Measurements from ENCODE around the gene BPIFB2. TPM values are rescaled to one million over a fixed set of nuclear protein-coding genes. Genes with fewer than 3 reads are reported as not detected.

Gene BPIFB2
- total and polyA plus RNA-seq, 9 donors: 0.26 TPM; not detected in 8

DNA sequence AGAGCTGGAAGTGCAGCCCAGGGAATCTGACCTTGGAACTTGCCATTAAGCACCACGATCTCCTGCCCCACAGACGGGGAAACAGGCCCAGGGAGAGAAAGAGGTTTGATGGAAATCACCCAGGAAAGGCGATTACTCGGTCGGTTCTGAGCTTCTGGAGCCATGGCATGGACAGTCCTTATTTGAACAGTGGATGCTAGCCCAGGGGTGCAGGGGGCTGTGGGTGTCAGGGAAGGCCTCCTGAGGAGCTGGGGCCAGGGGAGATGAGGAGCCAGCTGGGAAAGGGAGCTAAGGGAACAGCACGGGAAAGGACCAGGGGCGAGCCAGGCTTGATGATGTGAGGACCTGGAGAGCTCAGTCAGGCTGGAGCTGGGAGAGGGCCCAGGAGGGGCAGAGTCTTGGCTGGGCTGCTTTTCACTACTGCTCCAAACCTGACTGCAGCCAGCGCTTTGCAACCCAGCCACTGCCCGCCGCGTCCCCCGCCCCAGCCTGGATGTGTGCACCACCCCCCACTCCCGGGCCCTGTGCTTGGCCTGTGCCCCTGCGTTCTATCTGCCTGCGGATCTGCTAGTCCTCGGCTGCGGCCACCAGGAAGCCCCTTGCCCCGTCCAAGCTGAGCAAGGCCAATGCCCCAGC, 21.1 kb upstream of the BPIFB2 start:
- no peak overlapping the region for H3K4me3 ChIP-seq
- H3K9me3 ChIP-seq: no peaks in the 10 kb centered on the region
- DNase-seq: no peak
- 62 to 73% (median 68%) methylated on average over 17 to 18 of the region's 18 CpGs for WGBS, 3 donors
- H3K4me1 ChIP-seq (ENCODE audit: insufficient read depth): no peaks in the 10 kb centered on the region
- intact Hi-C loops (cut with DNase I): no loop called here
- no peak overlapping the region for H3K27ac ChIP-seq
- TF ChIP-seq EP300 (IDR thresholded peaks at IDR 0.05) (no peak), POLR2A (IDR thresholded peaks at IDR 0.05) (no peak)
- TF ChIP-seq, protein P1, sequence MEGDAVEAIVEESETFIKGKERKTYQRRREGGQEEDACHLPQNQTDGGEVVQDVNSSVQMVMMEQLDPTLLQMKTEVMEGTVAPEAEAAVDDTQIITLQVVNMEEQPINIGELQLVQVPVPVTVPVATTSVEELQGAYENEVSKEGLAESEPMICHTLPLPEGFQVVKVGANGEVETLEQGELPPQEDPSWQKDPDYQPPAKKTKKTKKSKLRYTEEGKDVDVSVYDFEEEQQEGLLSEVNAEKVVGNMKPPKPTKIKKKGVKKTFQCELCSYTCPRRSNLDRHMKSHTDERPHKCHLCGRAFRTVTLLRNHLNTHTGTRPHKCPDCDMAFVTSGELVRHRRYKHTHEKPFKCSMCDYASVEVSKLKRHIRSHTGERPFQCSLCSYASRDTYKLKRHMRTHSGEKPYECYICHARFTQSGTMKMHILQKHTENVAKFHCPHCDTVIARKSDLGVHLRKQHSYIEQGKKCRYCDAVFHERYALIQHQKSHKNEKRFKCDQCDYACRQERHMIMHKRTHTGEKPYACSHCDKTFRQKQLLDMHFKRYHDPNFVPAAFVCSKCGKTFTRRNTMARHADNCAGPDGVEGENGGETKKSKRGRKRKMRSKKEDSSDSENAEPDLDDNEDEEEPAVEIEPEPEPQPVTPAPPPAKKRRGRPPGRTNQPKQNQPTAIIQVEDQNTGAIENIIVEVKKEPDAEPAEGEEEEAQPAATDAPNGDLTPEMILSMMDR (IDR thresholded peaks at IDR 0.05): no peak
- no peaks in the 10 kb centered on the region for H3K27me3 ChIP-seq
- no peaks in the 10 kb centered on the region for H3K36me3 ChIP-seq

DNA sequence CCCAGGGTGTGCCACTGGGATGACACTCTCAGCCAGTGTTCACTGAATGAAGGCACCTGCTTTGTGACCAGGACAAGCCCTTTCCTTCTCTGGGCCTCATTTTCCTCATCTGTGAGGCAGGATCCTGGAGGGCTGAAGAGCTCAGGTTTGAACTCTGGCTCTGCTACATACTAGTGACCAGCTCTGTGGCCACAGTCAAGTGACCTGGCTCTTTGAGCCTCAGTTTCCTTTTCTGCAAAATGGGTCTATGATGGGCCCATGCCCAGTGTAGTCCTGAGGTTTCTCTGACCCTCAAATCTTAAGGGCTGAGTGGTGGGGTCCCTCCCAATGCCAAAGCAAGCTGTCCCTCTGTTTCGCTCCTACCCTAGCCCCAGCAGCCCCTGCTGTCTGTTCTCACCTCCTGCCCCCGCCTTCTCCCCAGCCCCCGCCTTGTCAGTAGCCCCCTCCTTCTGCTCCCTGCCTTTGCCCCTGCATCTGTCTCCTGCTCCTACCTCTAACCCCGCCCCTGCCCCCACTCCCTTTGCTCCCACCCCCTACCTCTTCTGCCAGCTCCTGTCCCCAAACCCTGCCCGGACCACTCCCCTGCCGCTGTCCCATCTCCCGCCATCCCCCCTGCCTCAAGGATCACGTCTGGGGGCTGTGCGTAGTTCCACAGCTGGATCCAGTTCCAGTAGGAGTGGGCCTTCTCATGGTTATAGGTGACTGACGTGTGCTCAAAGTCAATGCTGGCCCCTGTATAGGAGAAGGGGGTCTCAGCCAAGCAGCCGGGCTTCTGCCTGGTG, 20.3 kb upstream of the BPIFB2 start:
- TF ChIP-seq POLR2A (IDR thresholded peaks at IDR 0.05) (no peak), EP300 (IDR thresholded peaks at IDR 0.05) (no peak)
- TF ChIP-seq, protein P1 (IDR thresholded peaks at IDR 0.05): no peak
- 77 to 79% (median 77%) methylated on average over 9 to 11 of the region's 11 CpGs for WGBS, 3 donors
- Histone ChIP-seq H3K36me3 (no peaks in the 10 kb centered on the region), H3K4me3 (no peak overlapping the region), H3K27ac (no peak overlapping the region), H3K27me3 (no peaks in the 10 kb centered on the region), H3K9me3 (no peaks in the 10 kb centered on the region), H3K4me1 (ENCODE audit: insufficient read depth) (no peaks in the 10 kb centered on the region)
- no peak for DNase-seq
- intact Hi-C loops (cut with DNase I): no loop called here

DNA sequence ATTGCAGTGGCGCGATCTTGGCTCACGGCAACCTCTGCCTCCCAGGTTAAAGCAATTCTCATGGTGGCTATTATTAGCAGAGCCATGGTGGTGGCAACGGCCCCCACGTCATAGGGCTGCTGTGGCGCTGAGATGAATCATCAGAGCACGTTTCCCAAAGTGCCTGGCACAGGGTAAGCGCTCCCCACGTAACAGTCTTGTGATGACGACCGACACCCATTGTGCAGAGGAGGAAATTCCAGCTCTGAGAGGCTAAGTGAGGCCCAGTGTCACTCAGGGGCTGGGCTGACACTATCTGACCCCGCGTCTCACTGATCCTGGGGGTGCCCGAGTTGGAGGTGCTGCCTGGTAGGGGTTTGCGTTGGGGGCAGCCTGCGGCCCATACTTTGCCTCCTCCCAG, 19.5 kb upstream of the BPIFB2 start:
- Histone ChIP-seq H3K4me1 (ENCODE audit: insufficient read depth) (no peaks in the 10 kb centered on the region), H3K9me3 (no peaks in the 10 kb centered on the region), H3K27ac (no peak overlapping the region), H3K4me3 (no peak overlapping the region), H3K36me3 (no peaks in the 10 kb centered on the region), H3K27me3 (no peaks in the 10 kb centered on the region)
- no peak for DNase-seq
- WGBS, 3 donors: 78 to 83% (median 81%) methylated on average over 16 of the region's 16 CpGs
- TF ChIP-seq, protein P1 (IDR thresholded peaks at IDR 0.05): no peak
- no peak for TF ChIP-seq POLR2A (IDR thresholded peaks at IDR 0.05)
- no peak for TF ChIP-seq EP300 (IDR thresholded peaks at IDR 0.05)
- intact Hi-C loops (cut with DNase I): no loop called here

DNA sequence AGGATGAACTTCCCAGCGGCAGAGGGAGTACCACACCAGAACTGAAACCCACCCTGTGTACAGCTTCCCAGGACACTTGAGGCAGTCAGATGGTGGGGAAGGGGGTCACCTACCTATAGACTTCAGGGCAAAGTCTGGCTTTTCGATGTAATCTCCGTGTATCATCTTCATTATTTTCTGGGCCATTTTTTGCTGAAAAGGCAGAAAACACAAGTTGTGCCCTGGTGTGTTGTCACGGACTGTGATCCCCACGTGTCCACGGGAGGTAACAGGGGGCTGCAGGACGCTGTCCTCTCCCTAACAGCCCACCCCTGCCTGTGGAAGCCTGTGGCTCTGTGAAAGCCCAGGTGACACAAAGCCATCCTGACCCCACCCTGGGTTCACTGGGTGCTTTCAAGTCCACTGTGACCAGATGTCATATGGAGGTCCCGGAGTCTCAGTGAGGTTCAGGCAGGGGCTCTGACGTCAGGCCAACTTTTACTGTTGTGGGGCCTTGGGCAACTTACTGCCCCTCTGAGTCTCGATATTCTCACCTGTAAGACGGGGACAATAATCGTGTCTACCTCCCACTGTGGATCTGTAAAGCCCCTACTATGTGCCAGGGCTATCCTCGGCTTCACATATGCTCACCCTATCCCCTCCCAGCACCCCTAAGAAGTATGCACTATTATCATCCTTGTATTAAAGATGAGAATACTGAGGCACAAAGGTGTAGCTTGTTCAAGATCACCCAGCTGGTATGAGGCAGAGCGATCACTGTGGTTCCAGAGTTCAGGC, 17.8 kb upstream of the BPIFB2 start:
- Histone ChIP-seq H3K27ac (no peak overlapping the region), H3K4me3 (no peak overlapping the region), H3K36me3 (no peaks in the 10 kb centered on the region), H3K4me1 (ENCODE audit: insufficient read depth) (no peaks in the 10 kb centered on the region), H3K9me3 (no peaks in the 10 kb centered on the region), H3K27me3 (no peaks in the 10 kb centered on the region)
- TF ChIP-seq POLR2A (IDR thresholded peaks at IDR 0.05): no peak
- no peak for DNase-seq
- intact Hi-C loops (cut with DNase I): no loop called here
- WGBS, 3 donors: 79 to 93% (median 79%) methylated on average over 14 of the region's 14 CpGs
